ENCODE measurements around the gene ZSCAN23.
"Not testable (repeated sequence)": the region's sequence is repeated elsewhere in the genome, so short reads cannot be mapped to it uniquely, and the experiment has no call there.

Gene ZSCAN23

GRCh38 chr6:28449056-28449455 lies 5.8 kb upstream of the ZSCAN23 start:
- Histone ChIP-seq H3K4me1 (ENCODE audit: control insufficient read depth, insufficient read depth, low read length) (peaks cover 2% of the 10 kb centered on the region; the same call in 1 of the 2 replicates), H3K27ac (ENCODE audit: extremely low read depth, low read depth, low read length) (no peak overlapping the region), H3K4me3 (ENCODE audit: low read depth, low read length) (no peak overlapping the region), H3K36me3 (ENCODE audit: control insufficient read depth in 2 of 2, insufficient read depth in 1 of 2, low read length in 2 of 2) (no peaks in the 10 kb centered on the region), H3K9me3 (ENCODE audit: control insufficient read depth, insufficient read depth, low read depth, low read length) (no peaks in the 10 kb centered on the region)
- TF ChIP-seq ZNF157 (tag by site-specific recombination; IDR thresholded peaks at IDR 0.05) (no peak), PBX3 (CRISPR knock-in tag; IDR thresholded peaks at IDR 0.05) (no peak), ZNF514 (tag by site-specific recombination; IDR thresholded peaks at IDR 0.05) (no peak), ZNF629 (tag by site-specific recombination; IDR thresholded peaks at IDR 0.05) (no peak), TSHZ1 (tag by site-specific recombination; IDR thresholded peaks at IDR 0.05; ENCODE audit: borderline replicate concordance) (no peak)
- ChIA-PET CTCF (interaction anchor here (0.6 kb wide), 1 partner anchor 855 kb away, joined by 3 read pairs; no protein-coding TSS in a partner anchor), POLR2A (interaction anchor here (0.5 to 1.2 kb wide), 2 partner anchors 26 to 40 kb away, joined by 4 to 5 read pairs; no protein-coding TSS in a partner anchor)

GRCh38 chr6:28447512-28447906 lies 4.2 kb upstream of the ZSCAN23 start:
- H3K36me3 ChIP-seq (ENCODE audit: control insufficient read depth in 2 of 2, insufficient read depth in 1 of 2, low read length in 2 of 2); H3K4me1 ChIP-seq (ENCODE audit: control insufficient read depth, insufficient read depth, low read length); H3K9me3 ChIP-seq (ENCODE audit: control insufficient read depth, insufficient read depth, low read depth, low read length): not testable (repeated sequence)
- H3K4me3 ChIP-seq (ENCODE audit: low read depth, low read length), result peak overlapping the region; percentile 71
- CTCF ChIA-PET, result interaction anchor here (0.9 to 1.9 kb wide), 3 partner anchors 92 to 95 kb away, joined by 4 to 5 read pairs (median 4); no protein-coding TSS in a partner anchor
- POLR2A ChIA-PET, result interaction anchor here (0.6 to 1.4 kb wide), 3 partner anchors 27 to 114 kb away, joined by 3 to 8 read pairs (median 3); no protein-coding TSS in a partner anchor
- peak overlapping the region; percentile 32; the same call in 1 of the 2 replicates for H3K27ac ChIP-seq (ENCODE audit: extremely low read depth, low read depth, low read length)

GRCh38 chr6:28446818-28447511 lies 3.7 kb upstream of the ZSCAN23 start:
- Histone ChIP-seq H3K27ac (ENCODE audit: extremely low read depth, low read depth, low read length) (peak overlapping the region; percentile 32; the same call in 1 of the 2 replicates), H3K4me1 (ENCODE audit: control insufficient read depth, insufficient read depth, low read length) (peaks cover 2% of the 10 kb centered on the region; the same call in 1 of the 2 replicates), H3K36me3 (ENCODE audit: control insufficient read depth in 2 of 2, insufficient read depth in 1 of 2, low read length in 2 of 2) (no peaks in the 10 kb centered on the region), H3K4me3 (ENCODE audit: low read depth, low read length) (peak overlapping the region; percentile 71), H3K9me3 (ENCODE audit: control insufficient read depth, insufficient read depth, low read depth, low read length) (no peaks in the 10 kb centered on the region)
- ChIA-PET CTCF (interaction anchor here (0.6 to 1.9 kb wide), 5 partner anchors 91 to 227 kb away, joined by 3 to 5 read pairs (median 4); no protein-coding TSS in a partner anchor), POLR2A (interaction anchor here (0.6 to 1.4 kb wide), 3 partner anchors 28 to 114 kb away, joined by 3 to 8 read pairs (median 3); no protein-coding TSS in a partner anchor)
- TF ChIP-seq ZNF24 (tag by site-specific recombination; IDR thresholded peaks at IDR 0.05), result 0 out of 2 replicates have a peak, but pooled peaks have one; percentile 18
- TF ChIP-seq YY1 (tag by site-specific recombination; IDR thresholded peaks at IDR 0.05), result 0 out of 2 replicates have a peak, but pooled peaks have one; percentile 23
- TF ChIP-seq EGR2 (tag by site-specific recombination; IDR thresholded peaks at IDR 0.05; ENCODE audit: low read depth), result peak; percentile 75
- TF ChIP-seq TCF7L2 (IDR thresholded peaks at IDR 0.05; ENCODE audit: borderline replicate concordance, low read depth, low read length), result no peak
- 0 out of 2 replicates have a peak, but pooled peaks have one; percentile 59 for TF ChIP-seq ZNF610 (tag by site-specific recombination; IDR thresholded peaks at IDR 0.05; ENCODE audit: borderline replicate concordance)
- peak; percentile 72 for TF ChIP-seq PATZ1 (tag by site-specific recombination; IDR thresholded peaks at IDR 0.05)
- TF ChIP-seq IKZF3 (tag by site-specific recombination; IDR thresholded peaks at IDR 0.05), result no peak
- TF ChIP-seq ZNF660 (tag by site-specific recombination; IDR thresholded peaks at IDR 0.05), result no peak
- TF ChIP-seq ZNF501 (tag by site-specific recombination; IDR thresholded peaks at IDR 0.05), result peak; percentile 37; the same call in 1 of the 2 replicates
- TF ChIP-seq ZNF146 (tag by site-specific recombination; IDR thresholded peaks at IDR 0.05), result peak; percentile 50; the same call in 1 of the 2 replicates
- 0 out of 2 replicates have a peak, but pooled peaks have one; percentile 12 for TF ChIP-seq ZNF518A (tag by site-specific recombination; conservative IDR thresholded peaks at IDR 0.05; ENCODE audit: low read depth)
- no peak for TF ChIP-seq SCRT1 (tag by site-specific recombination; IDR thresholded peaks at IDR 0.05; ENCODE audit: borderline replicate concordance)
